KMS-11 (cell line): Measurements from ENCODE around the gene CEACAM16.
"Not testable (repeated sequence)": the region's sequence is repeated elsewhere in the genome, so short reads cannot be mapped to it uniquely, and the experiment has no call there.

Experiments used
- H2AFZ ChIP-seq: fragments of 200-600 bp; sonication (generic); 2 replicates; pipeline ENCODE4 v1.6.1; 2016; ENCODE audit warnings: antibody characterized with exemption, mixed run types, low read depth
- H3K27ac ChIP-seq: fragments of 200-600 bp; sonication (generic); 2 replicates; pipeline ENCODE4 v1.6.1; 2016; ENCODE audit warnings: mild to moderate bottlenecking, mixed run types
- H3K27me3 ChIP-seq: fragments of 200-600 bp; sonication (generic); 2 replicates; pipeline ENCODE4 v1.6.1; 2017; ENCODE audit warnings: mild to moderate bottlenecking, low read depth, mixed run types, moderate library complexity; ENCODE audit not compliant: insufficient read depth
- H3K36me3 ChIP-seq: fragments of 200-600 bp; sonication (generic); 2 replicates; pipeline ENCODE4 v1.6.1; 2017; ENCODE audit warnings: mild to moderate bottlenecking, mixed run types; ENCODE audit not compliant: insufficient read depth
- H3K4me1 ChIP-seq: fragments of 200-600 bp; sonication (generic); 2 replicates; pipeline ENCODE4 v1.6.1; 2016; ENCODE audit warnings: mild to moderate bottlenecking, low read depth, mixed run types; ENCODE audit not compliant: poor library complexity, severe bottlenecking
- H3K4me2 ChIP-seq: fragments of 200-600 bp; sonication (generic); 2 replicates; pipeline ENCODE4 v1.7.0; 2016; ENCODE audit warnings: mild to moderate bottlenecking, mixed run types
- H3K4me3 ChIP-seq: fragments of 200-600 bp; sonication (generic); IDR thresholded peaks from 2 replicates; pipeline ENCODE4 v1.6.1; 2017; ENCODE audit warnings: low read depth, low read length, mixed read lengths; ENCODE audit not compliant: insufficient read depth
- H3K79me2 ChIP-seq: fragments of 200-600 bp; sonication (generic); 2 replicates; pipeline ENCODE4 v1.6.1; 2016; ENCODE audit warnings: low read depth, mixed run types; ENCODE audit not compliant: insufficient read depth
- H3K9ac ChIP-seq: fragments of 200-600 bp; sonication (generic); 2 replicates; pipeline ENCODE4 v1.6.1; 2016; ENCODE audit warnings: mild to moderate bottlenecking, mixed run types
- H4K20me1 ChIP-seq: fragments of 200-600 bp; sonication (generic); 2 replicates; pipeline ENCODE4 v1.6.1; 2016; ENCODE audit warnings: mild to moderate bottlenecking, mixed run types; ENCODE audit not compliant: insufficient read depth
- CTCF ChIP-seq: fragments of 200-600 bp; sonication (generic); conservative IDR thresholded peaks from 2 replicates; pipeline ENCODE4 v1.6.1; 2017; ENCODE audit warnings: low read depth, mild to moderate bottlenecking, antibody characterized with exemption, low read length, moderate library complexity, mixed read lengths

The CEACAM16 gene

GRCh38 chr19:44719262-44719701 is 20.3 kb downstream of the CEACAM16 start:
- no peaks in the 10 kb centered on the region for H3K36me3 ChIP-seq

DNA sequence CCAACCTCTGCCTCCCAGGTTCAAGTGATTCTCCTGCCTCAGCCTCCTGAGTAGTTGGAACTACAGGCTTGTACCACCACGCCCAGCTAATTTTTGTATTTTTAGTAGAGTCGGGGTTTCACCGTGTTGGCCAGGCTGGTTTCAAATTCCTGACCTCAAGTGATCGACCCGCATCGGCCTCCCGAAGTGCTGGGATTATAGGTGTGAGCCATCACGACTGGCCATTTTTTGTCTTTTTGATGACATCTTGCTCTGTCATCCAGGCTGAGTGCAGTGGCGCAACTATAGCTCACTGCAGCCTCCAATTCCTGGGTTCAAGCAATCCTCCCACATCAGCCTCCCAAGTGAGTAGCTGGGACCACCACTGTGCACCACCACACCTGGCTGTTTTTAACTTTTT is 21.4 kb downstream of the CEACAM16 start:
- H3K27ac ChIP-seq: peak overlapping the region; percentile 96

More at GRCh38 chr19:44719262-44719701, 20.3 kb downstream of the CEACAM16 start:
- Histone ChIP-seq H3K9ac (no peak overlapping the region), H3K27ac (no peak overlapping the region), H3K4me2 (no peak overlapping the region; the same call in 1 of the 2 replicates), H2AFZ (no peak overlapping the region), H4K20me1 (no peaks in the 10 kb centered on the region), H3K4me3 (no peak overlapping the region), H3K4me1 (peaks cover 67% of the 10 kb centered on the region), H3K27me3 (no peaks in the 10 kb centered on the region), H3K79me2 (no peaks in the 10 kb centered on the region)
- no peak for TF ChIP-seq CTCF

GRCh38 chr19:44720945-44721344 is 22.0 kb downstream of the CEACAM16 start:
- Histone ChIP-seq H3K4me1 (peaks cover 82% of the 10 kb centered on the region), H3K9ac (peak overlapping the region; percentile 63), H3K36me3 (no peaks in the 10 kb centered on the region), H3K27me3 (no peaks in the 10 kb centered on the region), H2AFZ (peak overlapping the region; percentile 35; the same call in 1 of the 2 replicates), H3K27ac (peak overlapping the region; percentile 96), H3K79me2 (no peaks in the 10 kb centered on the region), H4K20me1 (no peaks in the 10 kb centered on the region), H3K4me2 (peak overlapping the region; percentile 83), H3K4me3 (no peak overlapping the region)
- no peak for TF ChIP-seq CTCF

More for the DNA sequence above, 21.4 kb downstream of the CEACAM16 start:
- not testable (repeated sequence) for H4K20me1 ChIP-seq, H3K27me3 ChIP-seq, H3K36me3 ChIP-seq, H3K4me3 ChIP-seq, H3K79me2 ChIP-seq
- H3K9ac ChIP-seq: peak overlapping the region; percentile 63
- H3K4me1 ChIP-seq: peaks cover 77% of the 10 kb centered on the region
- H2AFZ ChIP-seq: peak overlapping the region; percentile 35; the same call in 1 of the 2 replicates
- peak overlapping the region; percentile 83; the same call in 1 of the 2 replicates for H3K4me2 ChIP-seq

- H3K79me2 ChIP-seq, H3K36me3 ChIP-seq, H3K27me3 ChIP-seq, H3K4me3 ChIP-seq, H4K20me1 ChIP-seq: not testable (repeated sequence)
- H3K4me2 ChIP-seq: peak overlapping the region; percentile 83
- peaks cover 87% of the 10 kb centered on the region for H3K4me1 ChIP-seq
- H3K27ac ChIP-seq: peak overlapping the region; percentile 96
- peak overlapping the region; percentile 35 for H2AFZ ChIP-seq
- H3K9ac ChIP-seq: peak overlapping the region; percentile 63
Measured at GRCh38 chr19:44721369-44721768, 22.4 kb downstream of the CEACAM16 start.

DNA sequence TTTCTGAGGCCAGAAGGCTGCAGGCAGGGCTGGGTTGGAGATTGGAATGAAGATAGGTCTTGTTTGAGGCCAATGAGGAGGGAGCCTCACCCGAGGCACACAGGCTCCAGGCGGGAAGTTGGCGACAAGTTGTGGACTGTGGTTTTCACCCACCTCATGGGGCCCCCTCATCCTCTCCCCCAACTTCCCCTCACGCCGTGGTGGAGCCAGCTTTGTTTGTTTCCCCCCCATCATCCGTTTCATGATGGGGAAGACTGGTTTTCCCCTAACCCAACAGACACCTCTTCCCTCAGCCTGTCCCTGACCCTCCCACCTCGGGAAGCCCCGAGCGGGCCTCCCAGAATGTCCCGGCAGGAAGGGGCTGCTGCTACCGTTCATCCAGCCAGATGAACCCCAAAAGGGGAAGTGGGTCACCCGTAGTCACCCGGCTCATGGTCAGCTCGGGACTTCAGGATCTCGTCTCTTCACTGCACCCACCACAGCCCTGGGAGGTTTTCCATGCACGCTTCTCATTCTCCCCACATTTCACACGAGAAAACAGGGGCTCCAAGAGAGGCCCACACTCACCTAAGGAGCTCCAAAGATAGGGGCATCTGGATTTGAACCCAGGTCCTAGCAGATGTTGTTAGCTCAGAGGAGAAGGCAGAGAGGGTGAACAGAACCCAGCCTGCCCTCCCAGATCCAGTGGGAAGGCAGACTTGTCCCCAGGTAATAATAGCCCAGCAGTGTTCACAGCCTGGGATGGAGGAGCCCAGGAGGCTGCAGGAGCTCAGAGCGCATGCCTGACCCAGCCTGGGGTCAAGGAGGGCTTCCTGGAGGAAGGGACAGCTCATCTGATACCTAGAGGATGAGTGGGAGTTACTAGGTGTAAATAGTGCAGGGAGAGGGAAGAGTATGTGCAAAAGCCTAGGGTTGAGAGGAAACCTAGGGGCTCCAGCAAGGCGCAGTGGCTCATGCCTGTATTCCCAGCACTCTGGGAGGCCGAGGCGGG is 23.5 kb downstream of the CEACAM16 start:
- H3K4me1 ChIP-seq: peaks cover 90% of the 10 kb centered on the region
- H2AFZ ChIP-seq: peak overlapping the region; percentile 35; the same call in 1 of the 2 replicates
- no peaks in the 10 kb centered on the region for H3K79me2 ChIP-seq
- peak overlapping the region; percentile 96 for H3K27ac ChIP-seq
- H3K4me2 ChIP-seq: peak overlapping the region; percentile 83
- no peak for TF ChIP-seq CTCF
- no peaks in the 10 kb centered on the region for H3K27me3 ChIP-seq
- H4K20me1 ChIP-seq: no peaks in the 10 kb centered on the region
- H3K36me3 ChIP-seq: no peaks in the 10 kb centered on the region
- no peak overlapping the region for H3K4me3 ChIP-seq
- peak overlapping the region; percentile 63; the same call in 1 of the 2 replicates for H3K9ac ChIP-seq
